HUES6 (cell line): ENCODE data around the gene LMF1.

Experiments used
- H3K27ac ChIP-seq: 2 replicates; pipeline ENCODE4 v1.7.0; 2013; ENCODE audit warnings: low read depth, mild to moderate bottlenecking, low read length, inconsistent platforms
- H3K27me3 ChIP-seq: 2 replicates; pipeline ENCODE4 v1.6.1; 2013; ENCODE audit warnings: low read length; ENCODE audit not compliant: control insufficient read depth, insufficient read depth
- H3K36me3 ChIP-seq: 2 replicates; pipeline ENCODE4 v1.6.1; 2013; ENCODE audit warnings: low read length; ENCODE audit not compliant: control insufficient read depth, insufficient read depth
- H3K4me1 ChIP-seq: 2 replicates; pipeline ENCODE4 v1.6.1; 2013; ENCODE audit warnings: low read length; ENCODE audit not compliant: control insufficient read depth, insufficient read depth
- H3K4me3 ChIP-seq: 2 replicates; pipeline ENCODE4 v1.5.1; 2013; ENCODE audit warnings: low read depth, low read length
- H3K9ac ChIP-seq: one replicate; pipeline ENCODE4 v1.6.1; 2013; ENCODE audit warnings: mild to moderate bottlenecking, low read length
- H3K9me3 ChIP-seq: 2 replicates; pipeline ENCODE4 v1.6.1; 2013; ENCODE audit warnings: low read depth, low read length; ENCODE audit not compliant: control insufficient read depth, insufficient read depth

Gene LMF1

GRCh38 chr16:1011316-1012082 is 40.7 kb upstream of the LMF1 start:
- no peaks in the 10 kb centered on the region for H3K36me3 ChIP-seq
- H3K9ac ChIP-seq, result no peak overlapping the region
- no peak overlapping the region for H3K4me3 ChIP-seq
- no peaks in the 10 kb centered on the region; the same call in 1 of the 2 replicates for H3K27me3 ChIP-seq
- H3K27ac ChIP-seq, result no peak overlapping the region
- peaks cover 3% of the 10 kb centered on the region; the same call in 1 of the 2 replicates for H3K4me1 ChIP-seq
- H3K9me3 ChIP-seq, result no peaks in the 10 kb centered on the region

GRCh38 chr16:1010815-1011214 is 40.0 kb upstream of the LMF1 start:
- H3K27me3 ChIP-seq, result no peaks in the 10 kb centered on the region; the same call in 1 of the 2 replicates
- H3K36me3 ChIP-seq, result no peaks in the 10 kb centered on the region
- H3K4me3 ChIP-seq, result no peak overlapping the region
- H3K27ac ChIP-seq, result no peak overlapping the region
- H3K9me3 ChIP-seq, result no peaks in the 10 kb centered on the region
- H3K4me1 ChIP-seq, result peaks cover 3% of the 10 kb centered on the region; the same call in 1 of the 2 replicates
- no peak overlapping the region for H3K9ac ChIP-seq

GRCh38 chr16:1010251-1010650 is 39.5 kb upstream of the LMF1 start:
- no peaks in the 10 kb centered on the region; the same call in 1 of the 2 replicates for H3K27me3 ChIP-seq
- H3K4me3 ChIP-seq, result no peak overlapping the region
- H3K9ac ChIP-seq, result no peak overlapping the region
- H3K36me3 ChIP-seq, result no peaks in the 10 kb centered on the region
- no peak overlapping the region for H3K27ac ChIP-seq
- H3K4me1 ChIP-seq, result peaks cover 3% of the 10 kb centered on the region; the same call in 1 of the 2 replicates
- no peaks in the 10 kb centered on the region for H3K9me3 ChIP-seq

- no peaks in the 10 kb centered on the region; the same call in 1 of the 2 replicates for H3K27me3 ChIP-seq
- H3K4me1 ChIP-seq, result no peaks in the 10 kb centered on the region; the same call in 1 of the 2 replicates
- no peaks in the 10 kb centered on the region for H3K36me3 ChIP-seq
- H3K9me3 ChIP-seq, result no peaks in the 10 kb centered on the region
- H3K27ac ChIP-seq, result no peak overlapping the region
- no peak overlapping the region for H3K4me3 ChIP-seq
- H3K9ac ChIP-seq, result no peak overlapping the region
These were observed 38.8 kb upstream of the LMF1 start for GRCh38 chr16:1009358-1010150.

- H3K4me3 ChIP-seq, result no peak overlapping the region
- H3K27ac ChIP-seq, result no peak overlapping the region
- no peaks in the 10 kb centered on the region for H3K9me3 ChIP-seq
- no peaks in the 10 kb centered on the region for H3K36me3 ChIP-seq
- no peaks in the 10 kb centered on the region; the same call in 1 of the 2 replicates for H3K27me3 ChIP-seq
- no peaks in the 10 kb centered on the region; the same call in 1 of the 2 replicates for H3K4me1 ChIP-seq
- H3K9ac ChIP-seq, result no peak overlapping the region
These were observed 37.3 kb upstream of the LMF1 start for GRCh38 chr16:1008085-1008484.

- Histone ChIP-seq H3K36me3 (no peaks in the 10 kb centered on the region), H3K9ac (no peak overlapping the region), H3K4me1 (peaks cover 6% of the 10 kb centered on the region; the same call in 1 of the 2 replicates), H3K4me3 (no peak overlapping the region), H3K27me3 (no peaks in the 10 kb centered on the region; the same call in 1 of the 2 replicates), H3K9me3 (no peaks in the 10 kb centered on the region), H3K27ac (no peak overlapping the region)
These were observed 36.6 kb upstream of the LMF1 start for GRCh38 chr16:1007284-1007850.

- Histone ChIP-seq H3K36me3 (no peaks in the 10 kb centered on the region), H3K4me1 (peaks cover 7% of the 10 kb centered on the region; the same call in 1 of the 2 replicates), H3K9me3 (no peaks in the 10 kb centered on the region), H3K4me3 (no peak overlapping the region), H3K9ac (no peak overlapping the region), H3K27ac (no peak overlapping the region), H3K27me3 (no peaks in the 10 kb centered on the region; the same call in 1 of the 2 replicates)
These were observed 36.0 kb upstream of the LMF1 start for GRCh38 chr16:1006781-1007180.

GRCh38 chr16:1005286-1005685 is 34.5 kb upstream of the LMF1 start:
- Histone ChIP-seq H3K27me3 (peaks cover 3% of the 10 kb centered on the region; the same call in 1 of the 2 replicates), H3K27ac (no peak overlapping the region), H3K9me3 (peaks cover 3% of the 10 kb centered on the region; the same call in 1 of the 2 replicates), H3K36me3 (no peaks in the 10 kb centered on the region), H3K4me3 (no peak overlapping the region), H3K4me1 (peaks cover 7% of the 10 kb centered on the region; the same call in 1 of the 2 replicates), H3K9ac (no peak overlapping the region)

- Histone ChIP-seq H3K9ac (no peak overlapping the region), H3K4me1 (peaks cover 7% of the 10 kb centered on the region; the same call in 1 of the 2 replicates), H3K4me3 (no peak overlapping the region), H3K36me3 (no peaks in the 10 kb centered on the region), H3K27ac (no peak overlapping the region), H3K9me3 (peaks cover 3% of the 10 kb centered on the region; the same call in 1 of the 2 replicates), H3K27me3 (peaks cover 3% of the 10 kb centered on the region; the same call in 1 of the 2 replicates)
These were observed 32.9 kb upstream of the LMF1 start for GRCh38 chr16:1003391-1004347.
